HEK293 (cell line): ENCODE data around the gene BCL2L13.

ENCODE experiments used
- CTCF ChIA-PET: fragments of 350-600 bp; formaldehyde crosslinking; extraction: SDS; loops from one replicate; lab custom pipeline; 2021; ENCODE audit warnings: antibody characterized with exemption; lab: Yijun Ruan, JAX
- POLR2A ChIA-PET: fragments of 300-600 bp; formaldehyde crosslinking; extraction: SDS; loops from one replicate; lab custom pipeline; 2020; ENCODE audit warnings: antibody characterized with exemption, inconsistent platforms; lab: Yijun Ruan, JAX
- H3K27ac ChIP-seq: fragments of 200-500 bp; sonication (Bioruptor generic); 2 replicates; pipeline ENCODE4 v1.5.1; 2014; ENCODE audit warnings: low read depth, low read length, control low read depth, inconsistent platforms; ENCODE audit errors: extremely low read depth
- H3K36me3 ChIP-seq, 2 experiments: fragments of 200-500 bp in 1 of 2; sonication (Bioruptor generic) in 1 of 2; 1 replicate in 1 of 2; 2 replicates in 1 of 2; pipeline ENCODE4 v1.5.1; 2014 to 2017; ENCODE audit warnings: inconsistent platforms in 2 of 2, low read length in 2 of 2; ENCODE audit not compliant: control insufficient read depth in 2 of 2, insufficient read depth in 1 of 2
- H3K4me1 ChIP-seq: fragments of 200-500 bp; sonication (Bioruptor generic); 2 replicates; pipeline ENCODE4 v1.5.1; 2014; ENCODE audit warnings: mild to moderate bottlenecking, low read length, inconsistent platforms; ENCODE audit not compliant: control insufficient read depth, insufficient read depth
- H3K4me3 ChIP-seq: 2 replicates; pipeline ENCODE4 v1.5.1; 2011; ENCODE audit warnings: low read depth, mild to moderate bottlenecking, control low read depth, low read length, moderate library complexity
- H3K9me3 ChIP-seq: fragments of 200-500 bp; sonication (Bioruptor generic); 2 replicates; pipeline ENCODE4 v1.5.1; 2014; ENCODE audit warnings: low read depth, low read length, inconsistent platforms; ENCODE audit not compliant: control insufficient read depth, insufficient read depth
- HOXC10 ChIP-seq: sonication (generic); formaldehyde crosslinking; IDR thresholded peaks from 2 replicates; pipeline ENCODE4 v1.8.1; 2023; ENCODE audit warnings: mild to moderate bottlenecking, missing genetic modification reagents
- KLF8 ChIP-seq: fragments of 450-650 bp; formaldehyde crosslinking; IDR thresholded peaks from 2 replicates; pipeline ENCODE4 v1.5.1; 2016; ENCODE audit warnings: missing biosample characterization, missing genetic modification characterization
- MEIS1 ChIP-seq: sonication (generic); formaldehyde crosslinking; IDR thresholded peaks from 2 replicates; pipeline ENCODE4 v1.8.1; 2022; ENCODE audit warnings: missing genetic modification reagents, mild to moderate bottlenecking, borderline replicate concordance
- SCRT1 ChIP-seq: fragments of 450-650 bp; formaldehyde crosslinking; IDR thresholded peaks from 2 replicates; pipeline ENCODE4 v1.5.1; 2016; ENCODE audit warnings: missing biosample characterization, missing genetic modification characterization, borderline replicate concordance
- SCRT2 ChIP-seq: fragments of 450-650 bp; formaldehyde crosslinking; IDR thresholded peaks from 2 replicates; pipeline ENCODE4 v1.5.1; 2016; ENCODE audit warnings: missing biosample characterization, missing genetic modification characterization
- ZBTB26 ChIP-seq: fragments of 450-650 bp; formaldehyde crosslinking; optimal IDR thresholded peaks from 2 replicates; pipeline ENCODE3; 2016; ENCODE audit warnings: missing biosample characterization, mild to moderate bottlenecking, missing genetic modification characterization
- ZBTB49 ChIP-seq: fragments of 450-650 bp; formaldehyde crosslinking; IDR thresholded peaks from 2 replicates; pipeline ENCODE4 v1.5.1; 2016; ENCODE audit warnings: missing biosample characterization, missing genetic modification characterization, low read depth
- ZNF10 ChIP-seq: fragments of 450-650 bp; formaldehyde crosslinking; IDR thresholded peaks from 2 replicates; pipeline ENCODE4 v1.5.1; 2017; ENCODE audit warnings: missing biosample characterization, missing genetic modification characterization
- ZNF2 ChIP-seq: fragments of 450-650 bp; formaldehyde crosslinking; IDR thresholded peaks from 2 replicates; pipeline ENCODE4 v1.5.1; 2016; ENCODE audit warnings: missing biosample characterization, missing genetic modification characterization
- ZNF239 ChIP-seq: fragments of 450-650 bp; formaldehyde crosslinking; IDR thresholded peaks from 2 replicates; pipeline ENCODE4 v1.5.1; 2016; ENCODE audit warnings: missing biosample characterization, missing genetic modification characterization
- ZNF37A ChIP-seq: fragments of 450-650 bp; IDR thresholded peaks from 2 replicates; pipeline ENCODE4 v1.5.1; 2018; ENCODE audit warnings: missing biosample characterization, missing genetic modification characterization
- ZNF518A ChIP-seq: fragments of 450-650 bp; formaldehyde crosslinking; conservative IDR thresholded peaks from 2 replicates; pipeline ENCODE4 v1.5.1; 2016; ENCODE audit warnings: low read depth, missing biosample characterization, missing genetic modification characterization
- ZNF610 ChIP-seq: fragments of 450-650 bp; formaldehyde crosslinking; IDR thresholded peaks from 2 replicates; pipeline ENCODE4 v1.5.1; 2016; ENCODE audit warnings: missing biosample characterization, missing genetic modification characterization, borderline replicate concordance
- ZNF747 ChIP-seq: fragments of 450-650 bp; formaldehyde crosslinking; IDR thresholded peaks from 2 replicates; pipeline ENCODE4 v1.5.1; 2016; ENCODE audit warnings: missing biosample characterization, missing genetic modification characterization
- ZNF837 ChIP-seq: fragments of 450-650 bp; formaldehyde crosslinking; IDR thresholded peaks from 2 replicates; pipeline ENCODE4 v1.5.1; 2016; ENCODE audit warnings: missing biosample characterization, missing genetic modification characterization
- ZNF843 ChIP-seq: fragments of 450-650 bp; formaldehyde crosslinking; IDR thresholded peaks from 2 replicates; pipeline ENCODE4 v1.5.1; 2016; ENCODE audit warnings: missing biosample characterization, missing genetic modification characterization
- ZSCAN16 ChIP-seq: fragments of 450-650 bp; formaldehyde crosslinking; IDR thresholded peaks from 2 replicates; pipeline ENCODE4 v1.5.1; 2016; ENCODE audit warnings: missing biosample characterization, missing genetic modification characterization

The BCL2L13 gene

GRCh38 chr22:17684245-17684644, 45.7 kb downstream of the BCL2L13 start (continued):
- TF ChIP-seq ZBTB26: no peak
- no peak for TF ChIP-seq SCRT1 (tag by site-specific recombination)

- Histone ChIP-seq H3K36me3 (peaks cover 5 to 16% of the 10 kb centered on the region in 2 experiments), H3K9me3 (no peaks in the 10 kb centered on the region), H3K4me1 (no peaks in the 10 kb centered on the region), H3K27ac (no peak overlapping the region), H3K4me3 (no peak overlapping the region)
- ChIA-PET CTCF (interaction anchor here (1.1 to 1.2 kb wide), 2 partner anchors 19 to 325 kb away, joined by 3 to 4 read pairs; no protein-coding TSS in a partner anchor), POLR2A (interaction anchor here (0.7 kb wide), 1 partner anchor 20 kb away, joined by 4 read pairs; no protein-coding TSS in a partner anchor)
- TF ChIP-seq KLF8 (tag by site-specific recombination) (no peak), ZNF747 (tag by site-specific recombination) (no peak)
Measured at GRCh38 chr22:17692841-17693240, 54.3 kb downstream of the BCL2L13 start.

- Histone ChIP-seq H3K4me1 (no peaks in the 10 kb centered on the region), H3K4me3 (no peak overlapping the region)
- POLR2A ChIA-PET: no interaction called here
- no peak for TF ChIP-seq ZSCAN16 (tag by site-specific recombination)
- TF ChIP-seq ZNF239 (tag by site-specific recombination): no peak
- no peak for TF ChIP-seq ZNF10
- no peak for TF ChIP-seq ZNF843 (tag by site-specific recombination)
- TF ChIP-seq ZNF37A (tag by site-specific recombination): no peak
- no peak for TF ChIP-seq HOXC10
- no peak for TF ChIP-seq ZNF837 (tag by site-specific recombination)
- no peak for TF ChIP-seq ZBTB49 (tag by site-specific recombination)
- no peak for TF ChIP-seq MEIS1 (CRISPR knock-in tag)
- no peak for TF ChIP-seq ZNF610 (tag by site-specific recombination)
- no peak for TF ChIP-seq ZNF518A (tag by site-specific recombination)
- TF ChIP-seq SCRT2 (tag by site-specific recombination): no peak
- TF ChIP-seq ZNF2 (tag by site-specific recombination): no peak
- TF ChIP-seq, all 188 proteins: peak for 0
- CTCF ChIA-PET: no interaction called here
- Histone ChIP-seq H3K9me3 (no peaks in the 10 kb centered on the region), H3K27ac (no peak overlapping the region), H3K36me3 (peaks cover 5 to 12% of the 10 kb centered on the region in 2 experiments)
Measured at GRCh38 chr22:17694193-17694592, 55.6 kb downstream of the BCL2L13 start.
